ENCODE results near the gene PGC. TPM values are rescaled to one million over a fixed set of nuclear protein-coding genes. Genes with fewer than 3 reads are reported as not detected.

The PGC gene
- total and polyA plus RNA-seq, 2 donors (not counting 1 experiment from before 2014, with no cell fraction given) = not detected

GRCh38 chr6:41715795-41716515, 31.2 kb downstream of the PGC start:
- intact Hi-C loops (cut with micrococcal nuclease) = no loop called here
- H3K27ac ChIP-seq (ENCODE audit: low read length in 2 of 2) = peak overlapping the region; percentile 66 to 78
- H3K27me3 ChIP-seq (replicated peaks in 1 of 4; ENCODE audit: control extremely low read depth in 1 of 4, control insufficient read depth in 3 of 4, insufficient read depth in 4 of 4, low read length in 3 of 4) = no peaks in the 10 kb centered on the region
- Mint-ChIP-seq H3K27ac (peak overlapping the region; percentile 85), H3K9me3 (ENCODE audit: insufficient read depth) (no peaks in the 10 kb centered on the region), H3K4me3 (peak overlapping the region; percentile 68), H3K27me3 (no peaks in the 10 kb centered on the region), H3K4me1 (peaks cover 92% of the 10 kb centered on the region)
- 38% methylated on average over 3 of the region's 5 CpGs for WGBS (ENCODE audit: insufficient coverage)
- peak overlapping the region; percentile 58 for H3K4me2 ChIP-seq (replicated peaks; ENCODE audit: low read depth, low read length, poor library complexity, severe bottlenecking)
- no peaks in the 10 kb centered on the region for H3K9me3 ChIP-seq (ENCODE audit: control extremely low read depth in 1 of 3, control insufficient read depth in 2 of 3, insufficient read depth in 1 of 3, low read length in 2 of 3)
- H3K9ac ChIP-seq (ENCODE audit: low read length) = peak overlapping the region; percentile 40
- no peak for TF ChIP-seq EZH2 (IDR thresholded peaks at IDR 0.05; ENCODE audit: borderline replicate concordance, insufficient read depth, low read depth, low read length, poor library complexity, severe bottlenecking)
- TF ChIP-seq, protein P1, sequence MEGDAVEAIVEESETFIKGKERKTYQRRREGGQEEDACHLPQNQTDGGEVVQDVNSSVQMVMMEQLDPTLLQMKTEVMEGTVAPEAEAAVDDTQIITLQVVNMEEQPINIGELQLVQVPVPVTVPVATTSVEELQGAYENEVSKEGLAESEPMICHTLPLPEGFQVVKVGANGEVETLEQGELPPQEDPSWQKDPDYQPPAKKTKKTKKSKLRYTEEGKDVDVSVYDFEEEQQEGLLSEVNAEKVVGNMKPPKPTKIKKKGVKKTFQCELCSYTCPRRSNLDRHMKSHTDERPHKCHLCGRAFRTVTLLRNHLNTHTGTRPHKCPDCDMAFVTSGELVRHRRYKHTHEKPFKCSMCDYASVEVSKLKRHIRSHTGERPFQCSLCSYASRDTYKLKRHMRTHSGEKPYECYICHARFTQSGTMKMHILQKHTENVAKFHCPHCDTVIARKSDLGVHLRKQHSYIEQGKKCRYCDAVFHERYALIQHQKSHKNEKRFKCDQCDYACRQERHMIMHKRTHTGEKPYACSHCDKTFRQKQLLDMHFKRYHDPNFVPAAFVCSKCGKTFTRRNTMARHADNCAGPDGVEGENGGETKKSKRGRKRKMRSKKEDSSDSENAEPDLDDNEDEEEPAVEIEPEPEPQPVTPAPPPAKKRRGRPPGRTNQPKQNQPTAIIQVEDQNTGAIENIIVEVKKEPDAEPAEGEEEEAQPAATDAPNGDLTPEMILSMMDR (IDR thresholded peaks at IDR 0.05) = no peak
- ChIA-PET CTCF (interaction anchor here (0.8 to 7.7 kb wide), 7 partner anchors 9 to 113 kb away, joined by 3 to 145 read pairs (median 8); partner anchors contain the start of gene TFEB), POLR2A (interaction anchor here (1.3 to 8.6 kb wide), 5 partner anchors 8 to 20 kb away, joined by 3 to 108 read pairs (median 9); partner anchors contain the start of gene TFEB)
- H3K4me1 ChIP-seq (ENCODE audit: control insufficient read depth in 2 of 2, insufficient read depth in 2 of 2, low read length in 2 of 2) = peaks cover 83 to 97% of the 10 kb centered on the region in 2 donors
- H2AFZ ChIP-seq (ENCODE audit: insufficient read depth, low read depth, low read length, poor library complexity, severe bottlenecking) = no peak overlapping the region
- H4K20me1 ChIP-seq (ENCODE audit: control insufficient read depth, insufficient read depth, low read length, poor library complexity, severe bottlenecking) = peaks cover 89% of the 10 kb centered on the region
- H3K36me3 ChIP-seq (replicated peaks in 1 of 2; ENCODE audit: control extremely low read depth in 1 of 2, control insufficient read depth in 1 of 2, extremely low read depth in 1 of 2, insufficient read depth in 2 of 2, low read length in 1 of 2) = peaks cover 8 to 52% of the 10 kb centered on the region in 2 experiments
- H3K4me3 ChIP-seq (ENCODE audit: control extremely low read depth in 1 of 5, extremely low read depth in 1 of 5, insufficient read depth in 1 of 5, low read depth in 2 of 5, low read length in 4 of 5) = peak overlapping the region in 2 of 5 experiments; percentile 8 to 38
- H3K79me2 ChIP-seq (ENCODE audit: control insufficient read depth, insufficient read depth, low read length) = peaks cover 100% of the 10 kb centered on the region
- no peak for DNase-seq
- peak; percentile 32 for ATAC-seq (ENCODE audit: low read depth)
